Measurements from ENCODE around the gene TRHDE. TPM values are rescaled to one million over a fixed set of nuclear protein-coding genes. Genes with fewer than 3 reads are reported as not detected.
A peak's percentile ranks its signal among the peaks of the same experiment; 100 is the strongest.

TRHDE gene
- total RNA-seq, 1 donor from 2014 or later: 0.51 TPM

DNA sequence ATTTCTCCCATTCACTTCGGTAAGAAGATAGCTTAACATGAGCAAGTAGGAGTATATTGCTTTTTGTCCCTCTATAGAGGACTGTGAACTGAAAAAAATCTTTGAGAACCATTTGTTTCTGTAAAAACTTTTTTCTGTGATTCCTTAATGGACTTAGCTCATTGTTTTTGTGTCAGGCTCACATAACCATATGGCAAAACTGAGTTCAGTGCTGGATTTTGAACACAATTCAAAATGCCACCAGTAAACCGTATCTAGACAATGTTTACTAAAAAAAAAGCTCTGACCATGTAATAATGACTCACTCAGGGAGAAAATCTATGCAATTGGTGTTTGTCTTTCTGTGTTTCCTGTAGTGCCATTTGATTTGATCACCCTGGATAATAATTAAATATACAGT lies 5.2 kb downstream of the TRHDE start:
- Mint-ChIP-seq H3K4me3 (no peak overlapping the region), H3K9me3 (no peaks in the 10 kb centered on the region), H3K36me3 (ENCODE audit: low read depth) (no peaks in the 10 kb centered on the region), H3K27me3 (ENCODE audit: low read depth) (peaks cover 61% of the 10 kb centered on the region), H3K27ac (ENCODE audit: unreplicated experiment) (no peak overlapping the region), H3K4me1 (peaks cover 3% of the 10 kb centered on the region)
- TF ChIP-seq, protein P1, sequence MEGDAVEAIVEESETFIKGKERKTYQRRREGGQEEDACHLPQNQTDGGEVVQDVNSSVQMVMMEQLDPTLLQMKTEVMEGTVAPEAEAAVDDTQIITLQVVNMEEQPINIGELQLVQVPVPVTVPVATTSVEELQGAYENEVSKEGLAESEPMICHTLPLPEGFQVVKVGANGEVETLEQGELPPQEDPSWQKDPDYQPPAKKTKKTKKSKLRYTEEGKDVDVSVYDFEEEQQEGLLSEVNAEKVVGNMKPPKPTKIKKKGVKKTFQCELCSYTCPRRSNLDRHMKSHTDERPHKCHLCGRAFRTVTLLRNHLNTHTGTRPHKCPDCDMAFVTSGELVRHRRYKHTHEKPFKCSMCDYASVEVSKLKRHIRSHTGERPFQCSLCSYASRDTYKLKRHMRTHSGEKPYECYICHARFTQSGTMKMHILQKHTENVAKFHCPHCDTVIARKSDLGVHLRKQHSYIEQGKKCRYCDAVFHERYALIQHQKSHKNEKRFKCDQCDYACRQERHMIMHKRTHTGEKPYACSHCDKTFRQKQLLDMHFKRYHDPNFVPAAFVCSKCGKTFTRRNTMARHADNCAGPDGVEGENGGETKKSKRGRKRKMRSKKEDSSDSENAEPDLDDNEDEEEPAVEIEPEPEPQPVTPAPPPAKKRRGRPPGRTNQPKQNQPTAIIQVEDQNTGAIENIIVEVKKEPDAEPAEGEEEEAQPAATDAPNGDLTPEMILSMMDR (conservative IDR thresholded peaks at IDR 0.05): no peak
- DNase-seq (ENCODE audit: low read depth, low spot score): no peak

- peaks cover 51% of the 10 kb centered on the region for H3K27me3 Mint-ChIP-seq (ENCODE audit: low read depth)
- H3K36me3 Mint-ChIP-seq (ENCODE audit: low read depth): no peaks in the 10 kb centered on the region
- no peaks in the 10 kb centered on the region for H3K9me3 Mint-ChIP-seq
- DNase-seq (ENCODE audit: low read depth, low spot score): no peak
- no peak overlapping the region for H3K4me3 Mint-ChIP-seq
- no peak overlapping the region for H3K27ac Mint-ChIP-seq (ENCODE audit: unreplicated experiment)
- H3K4me1 Mint-ChIP-seq: no peaks in the 10 kb centered on the region
- TF ChIP-seq, protein P1 (conservative IDR thresholded peaks at IDR 0.05): no peak
These were observed 6.7 kb downstream of the TRHDE start for GRCh38 chr12:72278894-72279293.

GRCh38 chr12:72281126-72281525 lies 9.0 kb downstream of the TRHDE start:
- no peak overlapping the region for H3K27ac Mint-ChIP-seq (ENCODE audit: unreplicated experiment)
- DNase-seq (ENCODE audit: low read depth, low spot score): no peak
- no peaks in the 10 kb centered on the region for H3K9me3 Mint-ChIP-seq
- no peaks in the 10 kb centered on the region for H3K36me3 Mint-ChIP-seq (ENCODE audit: low read depth)
- TF ChIP-seq, protein P1 (conservative IDR thresholded peaks at IDR 0.05): no peak
- peaks cover 29% of the 10 kb centered on the region for H3K27me3 Mint-ChIP-seq (ENCODE audit: low read depth)
- no peaks in the 10 kb centered on the region for H3K4me1 Mint-ChIP-seq
- no peak overlapping the region for H3K4me3 Mint-ChIP-seq

DNA sequence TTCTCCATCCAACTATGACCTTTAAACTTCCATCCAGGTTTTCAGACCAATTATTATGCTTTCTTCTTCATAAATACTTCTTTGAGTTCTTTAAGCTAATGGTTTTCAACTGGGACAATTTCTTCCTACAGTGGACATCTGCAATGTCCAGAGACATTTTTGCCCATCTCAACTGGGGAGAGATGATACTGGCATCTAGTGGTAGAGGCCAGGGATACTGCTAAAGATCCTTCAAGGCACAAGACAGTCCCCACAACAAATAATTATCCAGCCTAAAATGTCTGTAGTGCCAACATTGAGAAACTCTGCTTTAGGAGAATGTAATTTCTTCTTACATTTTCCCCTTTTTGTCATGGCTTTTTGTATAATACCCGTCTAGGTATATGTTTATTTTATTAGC lies 10.6 kb downstream of the TRHDE start:
- Mint-ChIP-seq H3K36me3 (ENCODE audit: low read depth) (no peaks in the 10 kb centered on the region), H3K27me3 (ENCODE audit: low read depth) (peaks cover 15% of the 10 kb centered on the region), H3K4me3 (no peak overlapping the region), H3K9me3 (no peaks in the 10 kb centered on the region), H3K27ac (ENCODE audit: unreplicated experiment) (no peak overlapping the region), H3K4me1 (no peaks in the 10 kb centered on the region)
- TF ChIP-seq, protein P1 (conservative IDR thresholded peaks at IDR 0.05): peak; percentile 48
- no peak for DNase-seq (ENCODE audit: low read depth, low spot score)

GRCh38 chr12:72285861-72286260 lies 13.7 kb downstream of the TRHDE start:
- no peak overlapping the region for H3K4me3 Mint-ChIP-seq
- no peak for DNase-seq (ENCODE audit: low read depth, low spot score)

More at GRCh38 chr12:72285861-72286260, 13.7 kb downstream of the TRHDE start:
- Mint-ChIP-seq H3K4me1 (no peaks in the 10 kb centered on the region), H3K27ac (ENCODE audit: unreplicated experiment) (no peak overlapping the region), H3K36me3 (ENCODE audit: low read depth) (no peaks in the 10 kb centered on the region), H3K27me3 (ENCODE audit: low read depth) (peaks cover 4% of the 10 kb centered on the region), H3K9me3 (no peaks in the 10 kb centered on the region)
- TF ChIP-seq, protein P1 (conservative IDR thresholded peaks at IDR 0.05): no peak

All from neural crest cell (in vitro differentiated cells).